ENCODE data around the gene GULP1. TPM values are rescaled to one million over a fixed set of nuclear protein-coding genes. Genes with fewer than 3 reads are reported as not detected.

The GULP1 gene
- polyA plus RNA-seq, 3 donors = 7.5 to 17.9 (median 10.5) TPM

GRCh38 chr2:188345831-188346458 is 54.3 kb downstream of the GULP1 start:
- H3K27ac ChIP-seq (ENCODE audit: low read depth, low read length) = no peak overlapping the region
- 67 to 76% (median 73%) methylated on average over 3 of the region's 3 CpGs for WGBS, 3 donors

GRCh38 chr2:188349019-188349418 is 57.3 kb downstream of the GULP1 start:
- H3K27ac ChIP-seq (ENCODE audit: low read depth, low read length) = no peak overlapping the region
- 81 to 90% (median 88%) methylated on average over 1 of the region's 1 CpG for WGBS, 3 donors

GRCh38 chr2:188353282-188353681 is 61.6 kb downstream of the GULP1 start:
- 90 to 96% (median 96%) methylated on average over 5 of the region's 5 CpGs for WGBS, 3 donors
- no peak overlapping the region for H3K27ac ChIP-seq (ENCODE audit: low read depth, low read length)

- 90 to 95% (median 94%) methylated on average over 9 of the region's 9 CpGs for WGBS, 3 donors
- H3K27ac ChIP-seq (ENCODE audit: low read depth, low read length) = no peak overlapping the region
These were observed 69.0 kb downstream of the GULP1 start for GRCh38 chr2:188360485-188361263.

GRCh38 chr2:188364033-188364630 is 72.5 kb downstream of the GULP1 start:
- 71 to 85% (median 84%) methylated on average over 4 of the region's 4 CpGs for WGBS, 3 donors
- no peak overlapping the region for H3K27ac ChIP-seq (ENCODE audit: low read depth, low read length)

GRCh38 chr2:188365058-188365641 is 73.5 kb downstream of the GULP1 start:
- no peak overlapping the region for H3K27ac ChIP-seq (ENCODE audit: low read depth, low read length)

GRCh38 chr2:188367164-188367563 is 75.5 kb downstream of the GULP1 start:
- no peak overlapping the region for H3K27ac ChIP-seq (ENCODE audit: low read depth, low read length)
- WGBS, 3 donors = 41 to 87% (median 85%) methylated on average over 3 of the region's 3 CpGs

- 21 to 36% (median 28%) methylated on average over 3 of the region's 3 CpGs for WGBS, 3 donors
- H3K27ac ChIP-seq (ENCODE audit: low read depth, low read length) = no peak overlapping the region
These were observed 77.7 kb downstream of the GULP1 start for GRCh38 chr2:188369365-188369764.

- 77 to 84% (median 78%) methylated on average over 5 of the region's 5 CpGs for WGBS, 3 donors
These were observed 86.8 kb downstream of the GULP1 start for GRCh38 chr2:188378371-188378950.

GRCh38 chr2:188379748-188380147 is 88.1 kb downstream of the GULP1 start:
- WGBS, 3 donors = 90 to 92% (median 92%) methylated on average over 3 of the region's 3 CpGs
- H3K27ac ChIP-seq (ENCODE audit: low read depth, low read length) = no peak overlapping the region

More at GRCh38 chr2:188378371-188378950, 86.8 kb downstream of the GULP1 start:
- no peak overlapping the region for H3K27ac ChIP-seq (ENCODE audit: low read depth, low read length)

GRCh38 chr2:188380280-188380679 is 88.6 kb downstream of the GULP1 start:
- H3K27ac ChIP-seq (ENCODE audit: low read depth, low read length) = no peak overlapping the region
- WGBS, 3 donors = 21 to 75% (median 71%) methylated on average over 2 of the region's 2 CpGs

GRCh38 chr2:188381614-188382013 is 89.9 kb downstream of the GULP1 start:
- 74 to 84% (median 82%) methylated on average over 1 of the region's 1 CpG for WGBS, 3 donors

GRCh38 chr2:188382107-188382506 is 90.4 kb downstream of the GULP1 start:
- WGBS, 3 donors = 71 to 90% (median 71%) methylated on average over 2 of the region's 2 CpGs
- H3K27ac ChIP-seq (ENCODE audit: low read depth, low read length) = no peak overlapping the region

More at GRCh38 chr2:188381614-188382013, 89.9 kb downstream of the GULP1 start:
- H3K27ac ChIP-seq (ENCODE audit: low read depth, low read length) = no peak overlapping the region

GRCh38 chr2:188383158-188383557 is 91.5 kb downstream of the GULP1 start:
- no peak overlapping the region for H3K27ac ChIP-seq (ENCODE audit: low read depth, low read length)
- 52 to 62% (median 54%) methylated on average over 1 of the region's 1 CpG for WGBS, 3 donors

- H3K27ac ChIP-seq (ENCODE audit: low read depth, low read length) = no peak overlapping the region
- WGBS, 3 donors = 88 to 100% (median 92%) methylated on average over 1 of the region's 1 CpG
These were observed 94.2 kb downstream of the GULP1 start for GRCh38 chr2:188385857-188386256.

GRCh38 chr2:188388831-188389230 is 97.2 kb downstream of the GULP1 start:
- 86 to 90% (median 88%) methylated on average over 3 of the region's 3 CpGs for WGBS, 3 donors
- no peak overlapping the region for H3K27ac ChIP-seq (ENCODE audit: low read depth, low read length)

- H3K27ac ChIP-seq (ENCODE audit: low read depth, low read length) = no peak overlapping the region
These were observed 99.7 kb downstream of the GULP1 start for GRCh38 chr2:188391354-188391753.

GRCh38 chr2:188394931-188395472 is 103.3 kb downstream of the GULP1 start:
- 54 to 93% (median 82%) methylated on average over 4 of the region's 4 CpGs for WGBS, 3 donors
- no peak overlapping the region for H3K27ac ChIP-seq (ENCODE audit: low read depth, low read length)
